GM19468 (cell line): ENCODE results near the gene LINS1.

Experiments
- ATAC-seq: cut with Tn5 transposase; IDR thresholded peaks from one replicate; pipeline ENCODE4 v1.9.1; 2021; ENCODE audit warnings: mild to moderate bottlenecking, moderate library complexity, moderate number of reproducible peaks; ENCODE audit not compliant: unreplicated experiment; ENCODE audit errors: extremely low read depth

LINS1 gene

DNA sequence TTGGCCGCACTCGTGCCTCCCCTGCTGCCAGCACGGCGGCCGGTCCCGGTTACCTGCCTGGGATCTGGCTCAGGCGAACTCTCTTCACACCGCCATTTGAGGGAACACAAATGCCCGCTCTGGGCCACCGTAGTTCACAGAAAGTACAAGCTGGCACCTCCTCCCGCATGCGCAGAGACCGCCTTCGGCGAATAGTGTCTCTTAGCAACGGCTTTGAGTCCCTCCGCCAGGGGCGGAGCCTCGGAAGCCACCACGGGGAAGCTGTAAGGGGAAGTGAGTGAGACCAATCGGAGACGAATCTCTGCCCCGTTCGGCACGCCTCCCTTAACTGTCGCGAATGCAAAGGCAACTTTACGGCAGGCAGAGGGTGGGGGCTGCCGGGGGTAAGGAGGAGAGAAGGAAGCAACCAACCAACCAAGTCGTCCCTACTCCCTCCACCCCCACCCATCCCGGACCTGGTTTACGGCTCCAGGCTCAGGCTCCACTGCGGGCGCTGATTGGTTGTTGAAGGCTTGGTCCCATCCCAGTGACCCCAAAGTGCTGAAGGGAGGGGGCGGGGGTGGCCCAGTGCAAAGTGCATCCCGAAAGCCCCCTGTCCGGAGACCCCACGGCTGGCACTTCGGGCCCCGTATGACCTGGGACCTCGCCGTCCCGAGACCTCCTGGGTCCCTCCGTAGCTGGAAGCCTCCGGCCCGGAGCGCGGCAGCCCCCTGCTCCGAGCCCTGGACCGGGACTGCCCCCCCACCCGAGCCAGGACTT lies at the start of gene LINS1, which contains the start of gene ASB7:
TSS of gene LINS1 (minus strand) at position 121 of the 759 bp plus-strand sequence. CDS start 21,342 bp downstream, outside the sequence.
TSS of gene ASB7 (plus strand) at position 526 of the 759 bp plus-strand sequence. CDS start 9,628 bp downstream, outside the sequence.
- peak; percentile 86 for ATAC-seq

DNA sequence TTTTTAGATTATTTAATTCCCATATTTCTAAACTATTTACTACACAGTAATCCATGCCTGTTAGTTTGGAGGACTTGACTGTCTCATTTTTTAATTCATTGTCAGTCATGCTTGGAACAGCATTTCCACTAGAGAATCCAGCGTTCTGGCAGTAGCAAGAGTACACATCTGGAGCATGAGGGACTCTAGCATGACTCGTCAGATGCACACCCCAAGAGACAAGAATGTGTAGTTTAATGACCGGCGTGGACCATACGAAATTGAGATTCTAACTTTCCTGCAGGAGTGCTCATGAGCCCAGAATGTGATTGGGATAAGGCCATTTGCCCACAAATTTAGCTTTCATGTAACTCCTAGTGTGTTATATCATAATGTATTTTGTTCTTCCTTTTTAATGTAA lies 49.3 kb upstream of the LINS1 start:
- ATAC-seq = no peak

GRCh38 chr15:100650685-100651084 lies 48.7 kb upstream of the LINS1 start:
- ATAC-seq = no peak

DNA sequence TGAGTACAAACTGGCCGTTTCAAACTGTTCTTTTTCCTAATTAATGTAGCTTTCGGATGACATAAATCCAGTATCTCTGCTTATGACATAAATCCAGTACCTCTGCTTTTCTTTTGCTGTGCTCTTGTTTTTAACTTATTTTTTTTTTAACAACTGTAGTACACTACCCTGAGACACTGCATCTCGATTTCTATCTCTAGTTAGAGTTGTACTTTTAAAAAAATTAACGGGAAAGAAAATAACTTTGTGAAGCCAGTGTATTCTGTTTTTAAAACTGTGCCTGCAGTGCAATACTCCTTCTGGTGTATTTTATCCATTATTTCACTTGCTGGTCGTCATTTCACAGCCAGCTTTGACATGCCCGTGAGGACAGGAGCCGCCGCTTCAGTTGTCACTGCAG lies 47.0 kb upstream of the LINS1 start:
- ATAC-seq = no peak

DNA sequence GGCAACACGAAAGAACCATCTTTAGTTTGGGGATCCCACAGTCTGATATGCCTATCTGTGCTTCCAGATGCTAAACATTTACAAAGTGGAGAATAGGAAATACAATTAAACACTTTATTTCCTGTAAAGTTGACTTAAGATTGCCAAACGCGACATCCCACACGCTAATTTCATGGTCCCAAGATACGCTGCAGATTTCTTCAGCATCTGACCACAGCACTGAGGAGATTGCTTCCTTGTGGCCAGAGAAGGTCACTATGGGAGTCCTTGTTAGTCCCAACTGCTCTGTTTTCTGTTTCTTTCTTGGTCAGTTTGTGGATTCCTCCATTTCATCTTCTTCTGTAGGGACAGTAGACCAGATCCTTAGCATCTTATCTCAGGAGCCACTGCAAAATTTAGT lies 43.7 kb upstream of the LINS1 start:
- ATAC-seq = no peak

DNA sequence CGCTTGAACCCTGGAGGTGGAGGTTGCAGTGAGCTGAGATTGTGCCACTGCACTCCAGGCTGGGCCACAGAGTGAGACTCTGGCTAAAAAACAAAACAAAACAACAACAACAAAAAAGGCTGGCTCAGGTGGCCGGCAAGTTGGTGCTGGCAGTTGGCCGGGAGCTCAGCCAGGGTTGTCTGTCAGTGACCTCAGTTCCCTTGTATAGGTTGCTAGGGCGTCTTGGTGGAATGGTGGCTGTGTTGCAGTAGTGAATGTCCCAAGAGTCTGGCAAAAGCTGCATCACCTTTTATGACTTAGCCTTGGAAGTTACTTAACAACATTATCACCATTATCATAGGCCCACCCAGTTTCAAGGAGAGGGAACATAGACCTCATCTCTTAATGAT lies 41.0 kb upstream of the LINS1 start:
- ATAC-seq = no peak

DNA sequence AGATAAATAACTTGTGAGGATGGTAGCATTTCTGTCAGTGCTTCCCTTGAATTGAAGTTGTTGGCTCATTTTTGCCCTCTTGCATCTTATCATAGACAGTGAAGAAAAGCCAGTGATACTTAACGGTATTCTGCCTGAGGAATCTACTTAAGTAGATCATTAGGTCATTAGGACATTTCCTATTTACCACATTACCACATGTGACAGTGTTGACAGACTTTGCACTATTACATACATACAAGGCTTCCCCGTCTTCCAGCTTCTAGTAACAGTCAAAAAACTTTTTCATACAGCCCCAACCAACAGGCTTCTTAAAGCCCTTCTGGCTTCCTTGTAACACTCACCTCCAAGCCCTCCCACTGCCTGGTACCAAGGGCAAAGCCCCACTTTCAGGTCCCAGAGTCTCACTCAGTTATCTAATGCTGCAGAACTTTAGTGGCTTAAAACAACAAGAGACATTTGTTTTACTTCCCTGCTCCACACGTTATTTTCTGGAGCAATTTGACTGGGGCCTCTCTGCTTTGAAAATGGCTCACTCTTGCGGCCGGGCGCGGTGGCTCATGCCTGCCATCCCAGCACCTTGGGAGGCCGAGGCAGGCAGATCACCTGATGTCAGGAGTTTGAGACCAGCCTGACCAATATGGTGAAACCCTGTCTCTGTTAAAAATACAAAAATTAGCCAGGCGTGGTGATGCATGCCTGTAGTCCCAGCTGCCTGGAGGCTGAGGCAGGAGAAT lies 40.4 kb upstream of the LINS1 start:
- no peak for ATAC-seq

DNA sequence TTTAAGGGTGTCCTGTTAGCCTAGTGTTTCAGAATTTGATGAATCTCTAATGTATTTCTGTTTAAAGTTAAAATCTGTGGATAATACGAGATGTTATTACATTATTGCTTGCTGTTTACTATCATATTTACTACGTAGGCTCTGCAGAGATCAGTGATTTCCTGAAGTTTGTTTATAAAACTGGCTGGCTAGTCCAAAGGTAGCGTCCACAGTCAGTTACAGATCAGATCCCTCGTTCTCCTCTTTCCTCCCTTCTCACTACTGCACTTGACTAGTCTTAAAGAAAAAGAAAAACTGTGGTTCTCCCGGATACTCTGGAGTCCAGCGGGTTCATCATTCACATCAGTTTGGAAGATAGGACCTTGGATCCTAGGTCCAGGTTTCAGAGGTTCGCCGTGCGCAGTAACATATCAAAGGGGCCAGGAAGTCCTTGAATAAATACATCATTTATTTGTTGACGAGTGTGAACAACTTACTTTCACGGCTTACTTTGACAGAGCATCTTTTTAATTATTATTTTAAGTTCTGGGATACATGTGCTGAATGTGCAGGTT lies 36.3 kb upstream of the LINS1 start:
- ATAC-seq = no peak

DNA sequence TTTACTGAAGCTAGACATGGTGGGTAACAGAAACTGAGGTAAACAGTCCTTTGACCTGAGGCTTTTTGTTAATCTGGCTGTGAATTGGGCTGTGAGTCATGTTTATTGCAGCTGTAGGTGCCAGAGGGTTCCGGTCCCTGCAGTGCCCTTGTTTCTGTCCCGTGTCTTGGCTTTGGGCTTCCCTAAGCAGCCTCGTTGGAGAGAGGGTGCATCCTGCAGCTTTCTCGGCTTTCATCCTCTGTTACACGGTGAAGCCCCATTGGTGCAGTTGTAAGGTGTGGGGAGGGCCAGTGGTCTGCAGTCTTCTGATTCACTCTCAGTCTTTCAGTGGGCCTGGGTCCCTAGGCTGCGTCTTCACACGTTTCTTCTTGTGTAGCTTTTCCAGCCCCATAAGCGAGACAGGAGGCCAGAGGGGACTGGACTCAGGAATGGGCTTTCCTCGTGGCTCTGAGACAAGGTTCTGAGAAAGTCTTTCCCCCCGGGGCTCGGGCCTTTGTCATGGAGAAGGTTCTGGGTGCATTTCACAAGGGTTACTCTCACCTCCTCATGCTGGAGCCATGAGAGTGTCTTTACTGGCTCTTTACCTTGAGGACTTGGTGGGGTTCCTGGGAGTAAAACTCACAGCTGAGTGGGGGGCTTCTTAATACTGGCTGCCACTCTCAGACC lies 33.6 kb upstream of the LINS1 start:
- no peak for ATAC-seq

- no peak for ATAC-seq
Measured at GRCh38 chr15:100633763-100634075, 31.7 kb upstream of the LINS1 start.

GRCh38 chr15:100631831-100632230 lies 29.8 kb upstream of the LINS1 start:
- no peak for ATAC-seq

- ATAC-seq = no peak
Measured at GRCh38 chr15:100628746-100629145, 26.8 kb upstream of the LINS1 start.

DNA sequence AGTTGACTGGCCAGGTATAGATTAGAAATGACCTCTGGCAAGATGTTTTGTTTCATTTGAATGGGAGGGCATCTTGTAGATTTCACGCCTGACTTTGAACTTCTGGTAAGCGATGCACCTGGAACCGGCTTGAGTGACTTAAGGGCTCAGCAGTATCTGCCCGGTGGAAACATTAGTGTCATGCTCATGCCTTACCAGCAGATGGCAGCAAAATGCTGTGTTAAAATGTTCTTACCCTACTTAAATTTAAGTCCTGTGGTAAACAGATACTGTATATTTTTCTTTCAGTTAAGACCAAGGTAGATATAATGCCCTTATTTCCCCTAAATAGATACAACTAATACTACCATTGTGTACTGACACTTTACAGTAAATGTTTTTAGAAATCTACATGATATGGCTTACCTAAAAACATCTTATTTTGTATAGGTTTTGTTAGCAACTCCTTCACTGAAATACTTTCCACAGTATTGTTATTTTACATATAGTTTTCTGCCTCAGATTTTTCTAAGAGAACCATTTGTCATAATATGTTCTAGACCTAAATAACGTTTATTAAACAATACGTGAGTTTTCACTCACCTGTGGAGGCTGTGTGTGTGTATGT lies 25.9 kb upstream of the LINS1 start:
- no peak for ATAC-seq

- no peak for ATAC-seq
Measured at GRCh38 chr15:100623301-100623700, 21.3 kb upstream of the LINS1 start.

DNA sequence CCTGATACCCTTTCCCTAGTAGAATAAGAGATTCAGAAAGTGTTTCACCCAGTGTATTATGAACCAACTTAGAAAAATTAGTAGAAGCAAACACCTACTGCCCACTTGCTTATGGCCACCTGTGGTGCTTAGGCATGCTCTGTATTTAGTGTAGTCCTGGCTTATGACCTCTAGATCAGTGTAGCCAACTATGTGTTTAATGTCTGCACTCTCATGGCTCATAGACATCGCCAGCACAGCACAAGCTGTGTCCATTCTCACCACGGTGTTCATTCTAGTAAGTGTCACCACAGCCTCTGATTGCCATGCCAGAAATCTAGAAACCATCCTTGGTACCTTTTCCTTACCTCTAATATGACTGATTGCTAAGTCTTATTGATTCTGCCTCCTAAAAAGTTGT lies 14.7 kb upstream of the LINS1 start:
- no peak for ATAC-seq

- no peak for ATAC-seq
Measured at GRCh38 chr15:100615801-100616200, 13.8 kb upstream of the LINS1 start.

GRCh38 chr15:100614918-100615317 lies 12.9 kb upstream of the LINS1 start:
- ATAC-seq = no peak

DNA sequence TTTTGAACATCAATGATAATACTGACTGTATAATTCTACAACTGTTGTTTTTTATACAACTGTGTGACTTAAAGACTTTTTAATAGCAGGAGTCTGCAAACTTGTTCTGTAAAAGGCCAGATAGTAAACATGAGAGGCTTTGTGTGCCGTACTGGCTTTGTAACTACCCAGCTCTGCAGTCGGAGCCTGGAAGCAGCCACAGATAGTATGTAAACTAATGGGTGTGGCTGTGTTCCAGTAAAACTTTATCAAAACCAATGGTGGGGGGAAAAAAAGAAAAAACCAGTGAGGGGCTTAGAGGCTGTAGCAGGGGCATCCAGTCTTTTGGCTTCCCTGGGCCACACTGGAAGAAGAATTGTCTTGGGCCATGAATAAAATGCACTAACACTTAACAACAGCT lies 12.4 kb upstream of the LINS1 start:
- no peak for ATAC-seq

DNA sequence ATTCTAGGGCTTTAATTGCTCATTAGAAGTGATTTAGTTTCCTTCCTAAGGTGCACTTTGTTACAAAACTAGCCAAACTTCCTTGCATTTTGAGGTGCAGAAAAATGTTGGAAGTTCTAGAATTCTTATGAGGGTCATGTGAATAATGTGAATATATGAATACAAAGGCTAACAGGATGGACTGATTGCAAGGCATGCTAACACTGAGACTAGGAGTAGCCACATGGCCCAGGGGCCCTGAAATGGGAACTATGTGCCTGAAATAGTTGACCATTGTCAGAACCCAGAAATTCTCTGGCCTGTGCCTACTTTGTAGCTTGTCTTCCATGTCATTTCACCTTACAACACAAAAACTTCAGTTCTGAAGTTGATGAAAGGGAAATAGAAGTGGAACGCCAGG lies 11.2 kb upstream of the LINS1 start:
- ATAC-seq = no peak

DNA sequence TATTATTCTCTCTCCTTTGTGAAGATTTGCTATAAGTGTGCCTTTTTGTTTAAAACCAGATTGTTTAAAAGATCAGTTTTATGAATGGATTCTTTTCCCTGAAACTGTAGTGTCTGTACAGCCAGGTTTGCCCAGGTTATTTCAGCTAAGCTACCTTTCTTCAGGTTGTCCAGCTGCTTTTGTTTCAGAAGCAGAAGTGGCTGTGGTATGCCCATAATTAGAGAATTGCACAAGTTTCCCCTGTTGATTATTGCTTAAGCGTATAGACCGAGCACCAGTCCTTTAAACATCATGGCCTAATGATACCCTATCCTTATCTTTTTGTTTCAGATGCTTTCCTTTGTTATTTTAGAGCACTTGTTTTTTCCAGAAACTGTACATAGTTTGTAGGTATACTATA lies 10.6 kb upstream of the LINS1 start:
- ATAC-seq = no peak
